ENCODE results near the gene ADCY7. TPM values are rescaled to one million over a fixed set of nuclear protein-coding genes. Genes with fewer than 3 reads are reported as not detected.
A peak's percentile ranks its signal among the peaks of the same experiment; 100 is the strongest.

The ADCY7 gene
- total and polyA plus RNA-seq, 9 of the 15 experiments (the other 6 are each of a cell fraction or from before 2014, with no cell fraction given): 2.3 to 108 (median 28.6) TPM

DNA sequence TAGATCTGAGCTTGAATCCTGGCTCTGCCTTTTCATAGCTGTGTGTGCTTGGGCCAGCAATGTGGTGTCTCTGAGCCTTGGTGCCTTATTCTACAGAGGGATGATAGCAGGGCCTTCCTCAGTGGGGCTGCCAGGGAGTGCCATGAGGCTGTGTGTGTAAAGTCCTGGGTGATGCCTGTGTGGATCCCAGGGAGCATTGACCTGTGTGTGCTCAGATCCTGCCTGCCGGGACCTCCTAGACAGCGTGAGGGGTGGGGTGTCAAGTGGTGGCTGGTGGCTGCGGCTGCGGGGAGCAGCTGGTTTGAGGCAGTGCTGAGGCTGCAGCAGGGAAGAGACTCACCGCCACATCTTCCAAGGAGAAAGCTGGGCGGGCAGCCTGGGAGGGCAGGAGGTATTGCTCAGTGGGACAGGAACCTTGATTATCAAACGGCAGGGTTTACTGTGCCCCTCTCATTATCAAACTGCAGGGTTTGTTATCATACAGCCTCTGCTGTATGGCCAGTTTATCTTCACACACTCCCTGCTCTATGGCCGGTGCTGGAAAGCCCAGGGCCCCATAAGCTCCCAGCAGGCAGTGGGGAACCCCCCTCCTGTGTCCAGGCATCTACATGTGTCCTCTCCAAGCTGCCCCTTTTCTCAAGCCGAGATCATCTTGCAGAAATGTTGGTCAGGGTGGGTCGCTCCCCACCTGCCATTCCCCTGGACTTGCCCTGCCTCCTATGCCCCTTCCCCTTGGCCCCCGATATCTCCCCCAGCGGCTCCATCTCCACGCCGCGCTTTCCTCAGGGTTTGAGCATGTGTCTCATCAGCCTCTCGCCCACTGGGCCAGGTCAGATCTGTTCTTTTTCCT, 3.1 kb upstream of the ADCY7 start (continued):
- peak; percentile 90 for TF ChIP-seq ZNF592 (IDR thresholded peaks at IDR 0.05)
- TF ChIP-seq EZH2 (IDR thresholded peaks at IDR 0.05; ENCODE audit: borderline replicate concordance, low read depth, low read length): no peak
- peak; percentile 29; the same call in 1 of the 2 replicates for TF ChIP-seq HDAC2 (IDR thresholded peaks at IDR 0.05)
- no peak for TF ChIP-seq LARP7 (IDR thresholded peaks at IDR 0.05)
- peak; percentile 54 for TF ChIP-seq POLR2G (IDR thresholded peaks at IDR 0.05; ENCODE audit: low read depth, low read length)
- no peak for TF ChIP-seq CHD1 (IDR thresholded peaks at IDR 0.05; ENCODE audit: low read length)
- no peak for TF ChIP-seq DNMT1 (IDR thresholded peaks at IDR 0.05)
- TF ChIP-seq WHSC1 (IDR thresholded peaks at IDR 0.05; ENCODE audit: low read length): no peak
- TF ChIP-seq PCBP2 (IDR thresholded peaks at IDR 0.05; ENCODE audit: low read depth, low read length, poor library complexity, severe bottlenecking): no peak
- 0 out of 2 replicates have a peak, but pooled peaks have one; percentile 26 for TF ChIP-seq ZNF766 (CRISPR knock-in tag; conservative IDR thresholded peaks at IDR 0.05)
- no peak for TF ChIP-seq MXI1 (IDR thresholded peaks at IDR 0.05; ENCODE audit: low read depth, low read length)
- no peak for TF ChIP-seq RFX1 (IDR thresholded peaks at IDR 0.05)
- TF ChIP-seq TBP (optimal IDR thresholded peaks at IDR 0.05; ENCODE audit: low read depth, low read length): peak; percentile 40
- TF ChIP-seq PHF20 (IDR thresholded peaks at IDR 0.05; ENCODE audit: partially characterized antibody): no peak
- TF ChIP-seq PRDM10 (IDR thresholded peaks at IDR 0.05; ENCODE audit: partially characterized antibody): no peak
- 0 out of 2 replicates have a peak, but pooled peaks have one; percentile 23 for TF ChIP-seq GATAD2B (IDR thresholded peaks at IDR 0.05; ENCODE audit: borderline replicate concordance)
- no peak for TF ChIP-seq ARID2 (IDR thresholded peaks at IDR 0.05)
- TF ChIP-seq, protein P1, sequence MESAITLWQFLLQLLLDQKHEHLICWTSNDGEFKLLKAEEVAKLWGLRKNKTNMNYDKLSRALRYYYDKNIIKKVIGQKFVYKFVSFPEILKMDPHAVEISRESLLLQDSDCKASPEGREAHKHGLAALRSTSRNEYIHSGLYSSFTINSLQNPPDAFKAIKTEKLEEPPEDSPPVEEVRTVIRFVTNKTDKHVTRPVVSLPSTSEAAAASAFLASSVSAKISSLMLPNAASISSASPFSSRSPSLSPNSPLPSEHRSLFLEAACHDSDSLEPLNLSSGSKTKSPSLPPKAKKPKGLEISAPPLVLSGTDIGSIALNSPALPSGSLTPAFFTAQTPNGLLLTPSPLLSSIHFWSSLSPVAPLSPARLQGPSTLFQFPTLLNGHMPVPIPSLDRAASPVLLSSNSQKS (CRISPR knock-in tag; IDR thresholded peaks at IDR 0.05): no peak
- no peak for TF ChIP-seq MAFF (IDR thresholded peaks at IDR 0.05; ENCODE audit: low read length)
- no peak for TF ChIP-seq ZNF140 (CRISPR knock-in tag; IDR thresholded peaks at IDR 0.05)
